GM23338 (cell line): ENCODE data around the gene CFAP70. TPM values are rescaled to one million over a fixed set of nuclear protein-coding genes. Genes with fewer than 3 reads are reported as not detected.

Experiments used
- ATAC-seq: fragments of 200-7000 bp; cut with Tn5 transposase; 3 replicates; pipeline ENCODE4 v1.9.1; 2020
- DNase-seq: peaks from one replicate; pipeline ENCODE4 v3.0.0-alpha.2; 2015; ENCODE audit warnings: low spot score
- H2AFZ ChIP-seq: fragments of 200-600 bp; sonication (generic); 2 replicates; pipeline ENCODE4 v1.8.0; 2016; ENCODE audit warnings: antibody characterized with exemption, mild to moderate bottlenecking, moderate library complexity
- H3F3A ChIP-seq: fragments of 200-600 bp; sonication (generic); replicated peaks from 2 replicates; pipeline ENCODE4 v1.8.0; 2017; ENCODE audit warnings: antibody characterized with exemption, mixed run types, low read depth
- H3K27ac ChIP-seq: fragments of 200-600 bp; sonication (generic); 2 replicates; pipeline ENCODE4 v1.6.1; 2016; ENCODE audit warnings: low read depth
- H3K27me3 ChIP-seq: fragments of 200-600 bp; sonication (generic); 2 replicates; pipeline ENCODE4 v1.8.0; 2016; ENCODE audit warnings: mild to moderate bottlenecking, mixed run types, moderate library complexity; ENCODE audit not compliant: insufficient read depth
- H3K36me3 ChIP-seq: fragments of 200-600 bp; sonication (generic); 2 replicates; pipeline ENCODE4 v1.8.0; 2016; ENCODE audit warnings: mild to moderate bottlenecking; ENCODE audit not compliant: insufficient read depth
- H3K4me1 ChIP-seq: fragments of 200-600 bp; sonication (generic); 2 replicates; pipeline ENCODE4 v1.8.0; 2016; ENCODE audit warnings: mild to moderate bottlenecking, moderate library complexity; ENCODE audit not compliant: insufficient read depth
- H3K4me2 ChIP-seq: fragments of 200-600 bp; sonication (generic); 2 replicates; pipeline ENCODE4 v1.7.1; 2017; ENCODE audit warnings: mixed run types
- H3K4me3 ChIP-seq: fragments of 200-600 bp; sonication (generic); 2 replicates; pipeline ENCODE4 v1.6.1; 2016; ENCODE audit warnings: mixed run types
- H3K79me2 ChIP-seq: fragments of 200-600 bp; sonication (generic); replicated peaks from 2 replicates; pipeline ENCODE4 v1.8.0; 2017; ENCODE audit warnings: mild to moderate bottlenecking; ENCODE audit not compliant: insufficient read depth
- H3K9me2 ChIP-seq: fragments of 200-600 bp; sonication (generic); 2 replicates; pipeline ENCODE4 v1.8.0; 2017; ENCODE audit not compliant: insufficient read depth
- H4K20me1 ChIP-seq: fragments of 200-600 bp; sonication (generic); replicated peaks from 2 replicates; pipeline ENCODE4 v1.8.0; 2017; ENCODE audit warnings: mild to moderate bottlenecking; ENCODE audit not compliant: insufficient read depth
- H3K27ac Mint-ChIP-seq: 2 replicates; pipeline ENCODE4 v1.8.0; 2020; ENCODE audit warnings: inconsistent platforms, mild to moderate bottlenecking, moderate library complexity, mixed read lengths
- H3K27me3 Mint-ChIP-seq: 3 replicates; pipeline ENCODE4 v1.8.0; 2022; ENCODE audit warnings: low read depth, mild to moderate bottlenecking, moderate library complexity, mixed read lengths, inconsistent platforms; ENCODE audit not compliant: insufficient read depth, poor library complexity
- H3K36me3 Mint-ChIP-seq: 3 replicates; pipeline ENCODE4 v1.8.0; 2021; ENCODE audit warnings: low read depth, mild to moderate bottlenecking, inconsistent platforms, moderate library complexity, mixed read lengths
- H3K4me1 Mint-ChIP-seq: 3 replicates; pipeline ENCODE4 v1.8.0; 2020; ENCODE audit warnings: mild to moderate bottlenecking, inconsistent platforms, mixed read lengths
- H3K4me3 Mint-ChIP-seq: 3 replicates; pipeline ENCODE4 v1.8.0; 2021; ENCODE audit warnings: moderate library complexity, mild to moderate bottlenecking, inconsistent platforms, mixed read lengths
- H3K9me3 Mint-ChIP-seq: 3 replicates; pipeline ENCODE4 v1.8.0; 2020; ENCODE audit warnings: moderate library complexity, mild to moderate bottlenecking, inconsistent platforms, mixed read lengths
- CREB1 ChIP-seq: fragments of 250-450 bp; sonication (Bioruptor Pico); IDR thresholded peaks from 2 replicates; pipeline ENCODE4 v1.5.0; 2020; ENCODE audit warnings: low read depth, mild to moderate bottlenecking, moderate library complexity
- EZH2 ChIP-seq: fragments of 200-600 bp; sonication (generic); IDR thresholded peaks from one replicate; pipeline ENCODE4 v1.8.0; 2017; ENCODE audit warnings: antibody characterized with exemption, mild to moderate bottlenecking, low read depth; ENCODE audit not compliant: unreplicated experiment
- JUNB ChIP-seq: IDR thresholded peaks from one replicate; pipeline ENCODE4 v1.6.1; 2016; ENCODE audit warnings: antibody characterized with exemption; ENCODE audit not compliant: unreplicated experiment
- STAT1 ChIP-seq: IDR thresholded peaks from one replicate; pipeline ENCODE4 v1.6.1; 2016; ENCODE audit warnings: antibody characterized with exemption; ENCODE audit not compliant: unreplicated experiment
- ZNF114 ChIP-seq: fragments of 250-450 bp; sonication (Bioruptor Pico); IDR thresholded peaks from 2 replicates; pipeline ENCODE4 v1.5.0; 2020; ENCODE audit warnings: mild to moderate bottlenecking, moderate library complexity
- polyA plus RNA-seq: library from polyadenylated mRNA; unstranded; fragments of >200 nt; fragmentation: Nextera tagmentation; extraction: Ambion mirVana; gene quantifications from 2 replicates; pipeline ENCODE4 v1.2.1, GENCODE V29; 2016
- total RNA-seq: library from RNA; depleted of rRNA; stranded (reverse); fragments of >200 nt; shearing (Covaris generic); gene quantifications from 2 replicates; pipeline ENCODE4 v1.2.3, GENCODE V29; 2014
- TF ChIP-seq, protein P1 (sequence below), 2 experiments: fragments of 200-600 bp in 1 of 2; sonication (generic) in 1 of 2; conservative IDR thresholded peaks; 2 replicates each; pipeline versions ENCODE4 v1.5.1 to v1.6.1; 2016 to 2017; ENCODE audit warnings: antibody characterized with exemption in 2 of 2, low read depth in 2 of 2, mild to moderate bottlenecking in 2 of 2, moderate library complexity in 1 of 2
- TF ChIP-seq, protein P2 (sequence below): IDR thresholded peaks from one replicate; pipeline ENCODE4 v1.6.1; 2018; ENCODE audit warnings: antibody characterized with exemption; ENCODE audit not compliant: unreplicated experiment

Gene CFAP70
- total and polyA plus RNA-seq, 2 experiments from 2014 or later: 0.17 to 0.24 TPM

DNA sequence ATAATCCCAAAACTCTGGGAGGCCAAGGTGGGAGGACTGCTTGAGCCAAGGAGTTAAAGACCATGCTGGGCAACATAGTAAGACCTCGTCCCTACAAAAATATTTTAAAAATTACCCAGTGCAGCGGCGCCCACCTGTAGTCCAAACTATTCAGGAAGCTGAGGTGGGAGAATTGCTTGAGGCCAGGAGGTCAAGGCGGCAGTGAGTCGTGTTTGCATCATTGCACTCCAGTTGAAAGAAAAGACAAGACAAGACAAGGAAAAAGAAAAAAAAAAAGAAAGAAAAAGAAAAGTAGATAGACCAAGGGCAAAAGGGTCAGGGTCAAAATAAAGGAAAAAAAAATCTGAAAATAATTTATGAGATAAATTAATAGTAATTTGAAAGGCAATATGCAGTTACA lies 49.4 kb upstream of the CFAP70 start (continued):
- TF ChIP-seq JUNB (no peak), CREB1 (CRISPR knock-in tag) (no peak), ZNF114 (no peak), STAT1 (no peak), EZH2 (no peak)
- TF ChIP-seq, protein P1, sequence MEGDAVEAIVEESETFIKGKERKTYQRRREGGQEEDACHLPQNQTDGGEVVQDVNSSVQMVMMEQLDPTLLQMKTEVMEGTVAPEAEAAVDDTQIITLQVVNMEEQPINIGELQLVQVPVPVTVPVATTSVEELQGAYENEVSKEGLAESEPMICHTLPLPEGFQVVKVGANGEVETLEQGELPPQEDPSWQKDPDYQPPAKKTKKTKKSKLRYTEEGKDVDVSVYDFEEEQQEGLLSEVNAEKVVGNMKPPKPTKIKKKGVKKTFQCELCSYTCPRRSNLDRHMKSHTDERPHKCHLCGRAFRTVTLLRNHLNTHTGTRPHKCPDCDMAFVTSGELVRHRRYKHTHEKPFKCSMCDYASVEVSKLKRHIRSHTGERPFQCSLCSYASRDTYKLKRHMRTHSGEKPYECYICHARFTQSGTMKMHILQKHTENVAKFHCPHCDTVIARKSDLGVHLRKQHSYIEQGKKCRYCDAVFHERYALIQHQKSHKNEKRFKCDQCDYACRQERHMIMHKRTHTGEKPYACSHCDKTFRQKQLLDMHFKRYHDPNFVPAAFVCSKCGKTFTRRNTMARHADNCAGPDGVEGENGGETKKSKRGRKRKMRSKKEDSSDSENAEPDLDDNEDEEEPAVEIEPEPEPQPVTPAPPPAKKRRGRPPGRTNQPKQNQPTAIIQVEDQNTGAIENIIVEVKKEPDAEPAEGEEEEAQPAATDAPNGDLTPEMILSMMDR (conservative IDR thresholded peaks at IDR 0.05; ENCODE audit: low read depth in 2 of 2): no peak

DNA sequence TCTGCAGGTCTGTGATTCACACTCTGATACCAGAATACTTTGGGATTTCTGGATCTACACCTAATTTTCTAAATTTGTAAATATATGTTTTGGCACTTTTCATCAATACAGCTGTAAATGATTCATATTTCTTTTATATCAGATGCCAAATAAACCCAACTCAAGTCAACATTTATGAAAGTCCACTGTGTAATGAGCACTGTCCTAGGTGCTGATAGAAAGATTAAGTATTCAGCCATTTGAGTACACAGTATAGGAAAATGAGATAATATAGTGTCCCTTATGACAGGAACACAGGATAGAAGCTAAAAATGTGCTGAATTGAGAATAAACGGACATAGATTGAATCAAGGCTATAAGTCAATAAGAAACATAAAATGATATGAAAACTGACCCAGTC lies 48.8 kb upstream of the CFAP70 start:
- H3K36me3 ChIP-seq: no peaks in the 10 kb centered on the region

More for the DNA sequence above, 48.8 kb upstream of the CFAP70 start:
- H3K79me2 ChIP-seq: peaks cover 100% of the 10 kb centered on the region
- Mint-ChIP-seq H3K27ac (no peak overlapping the region), H3K9me3 (no peaks in the 10 kb centered on the region), H3K4me1 (peaks cover 13% of the 10 kb centered on the region; the same call in 2 of the 3 replicates), H3K4me3 (no peak overlapping the region), H3K36me3 (peaks cover 9% of the 10 kb centered on the region; the same call in 2 of the 3 replicates), H3K27me3 (peaks cover 5% of the 10 kb centered on the region)
- TF ChIP-seq, protein P2, sequence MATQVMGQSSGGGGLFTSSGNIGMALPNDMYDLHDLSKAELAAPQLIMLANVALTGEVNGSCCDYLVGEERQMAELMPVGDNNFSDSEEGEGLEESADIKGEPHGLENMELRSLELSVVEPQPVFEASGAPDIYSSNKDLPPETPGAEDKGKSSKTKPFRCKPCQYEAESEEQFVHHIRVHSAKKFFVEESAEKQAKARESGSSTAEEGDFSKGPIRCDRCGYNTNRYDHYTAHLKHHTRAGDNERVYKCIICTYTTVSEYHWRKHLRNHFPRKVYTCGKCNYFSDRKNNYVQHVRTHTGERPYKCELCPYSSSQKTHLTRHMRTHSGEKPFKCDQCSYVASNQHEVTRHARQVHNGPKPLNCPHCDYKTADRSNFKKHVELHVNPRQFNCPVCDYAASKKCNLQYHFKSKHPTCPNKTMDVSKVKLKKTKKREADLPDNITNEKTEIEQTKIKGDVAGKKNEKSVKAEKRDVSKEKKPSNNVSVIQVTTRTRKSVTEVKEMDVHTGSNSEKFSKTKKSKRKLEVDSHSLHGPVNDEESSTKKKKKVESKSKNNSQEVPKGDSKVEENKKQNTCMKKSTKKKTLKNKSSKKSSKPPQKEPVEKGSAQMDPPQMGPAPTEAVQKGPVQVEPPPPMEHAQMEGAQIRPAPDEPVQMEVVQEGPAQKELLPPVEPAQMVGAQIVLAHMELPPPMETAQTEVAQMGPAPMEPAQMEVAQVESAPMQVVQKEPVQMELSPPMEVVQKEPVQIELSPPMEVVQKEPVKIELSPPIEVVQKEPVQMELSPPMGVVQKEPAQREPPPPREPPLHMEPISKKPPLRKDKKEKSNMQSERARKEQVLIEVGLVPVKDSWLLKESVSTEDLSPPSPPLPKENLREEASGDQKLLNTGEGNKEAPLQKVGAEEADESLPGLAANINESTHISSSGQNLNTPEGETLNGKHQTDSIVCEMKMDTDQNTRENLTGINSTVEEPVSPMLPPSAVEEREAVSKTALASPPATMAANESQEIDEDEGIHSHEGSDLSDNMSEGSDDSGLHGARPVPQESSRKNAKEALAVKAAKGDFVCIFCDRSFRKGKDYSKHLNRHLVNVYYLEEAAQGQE: peak; percentile 35
- TF ChIP-seq, protein P1 (conservative IDR thresholded peaks at IDR 0.05; ENCODE audit: low read depth in 2 of 2): no peak
- peaks cover 3% of the 10 kb centered on the region; the same call in 1 of the 2 replicates for H3K9me2 ChIP-seq
- DNase-seq: no peak
- no peak for ATAC-seq
- H3F3A ChIP-seq: no peaks in the 10 kb centered on the region
- no peak overlapping the region for H2AFZ ChIP-seq
- H3K4me1 ChIP-seq: peaks cover 10% of the 10 kb centered on the region
- no peak overlapping the region for H3K4me2 ChIP-seq
- H3K4me3 ChIP-seq: no peak overlapping the region
- H3K27ac ChIP-seq: no peak overlapping the region
- H3K27me3 ChIP-seq: no peaks in the 10 kb centered on the region
- H4K20me1 ChIP-seq: no peaks in the 10 kb centered on the region; the same call in none of the 2 replicates
